ENCODE data around the gene DOCK11. TPM values are rescaled to one million over a fixed set of nuclear protein-coding genes. Genes with fewer than 3 reads are reported as not detected.

Gene DOCK11
- total RNA-seq, 1 experiment from 2014 or later, result 2.7 TPM

GRCh38 chrX:118660085-118660484 lies 164.5 kb downstream of the DOCK11 start:
- intact Hi-C loops (cut with micrococcal nuclease; ENCODE audit: unreplicated experiment), result no loop called here
- no peak for TF ChIP-seq CTCF (IDR thresholded peaks at IDR 0.05; ENCODE audit: insufficient read depth in 1 of 2, low read depth in 1 of 2, low read length in 1 of 2, severe bottlenecking in 1 of 2, unreplicated experiment in 1 of 2)
- Mint-ChIP-seq H3K27ac (ENCODE audit: unreplicated experiment) (no peak overlapping the region), H3K36me3 (ENCODE audit: insufficient read depth, unreplicated experiment) (no peaks in the 10 kb centered on the region), H3K4me1 (ENCODE audit: low read depth, unreplicated experiment) (no peaks in the 10 kb centered on the region), H3K27me3 (ENCODE audit: insufficient read depth, unreplicated experiment) (no peaks in the 10 kb centered on the region), H3K9me3 (ENCODE audit: unreplicated experiment) (no peaks in the 10 kb centered on the region), H3K4me3 (ENCODE audit: unreplicated experiment) (no peak overlapping the region)
- ChIA-PET CTCF (interaction anchor here (0.6 kb wide), 1 partner anchor 14 kb away, joined by 3 read pairs; no protein-coding TSS in a partner anchor), POLR2A (no interaction called here)
- DNase-seq, result no peak
- BruUV-seq (replicated peaks), result no TSS peak
- no peak overlapping the region for H3K4me3 ChIP-seq (ENCODE audit: low read depth, low read length)
- no peaks in the 10 kb centered on the region for H3K9me3 ChIP-seq
- H3K4me1 ChIP-seq, result no peaks in the 10 kb centered on the region; the same call in 1 of the 2 replicates
- H3K36me3 ChIP-seq (ENCODE audit: control insufficient read depth, insufficient read depth, low read length), result no peaks in the 10 kb centered on the region
- H3K27me3 ChIP-seq (replicated peaks; ENCODE audit: control insufficient read depth, insufficient read depth, low read length), result no peaks in the 10 kb centered on the region

- H3K4me3 Mint-ChIP-seq (ENCODE audit: unreplicated experiment), result no peak overlapping the region
- TF ChIP-seq CTCF (IDR thresholded peaks at IDR 0.05; ENCODE audit: insufficient read depth in 1 of 2, low read depth in 1 of 2, low read length in 1 of 2, severe bottlenecking in 1 of 2, unreplicated experiment in 1 of 2), result no peak
- Histone ChIP-seq H3K27me3 (replicated peaks; ENCODE audit: control insufficient read depth, insufficient read depth, low read length) (no peaks in the 10 kb centered on the region), H3K4me3 (ENCODE audit: low read depth, low read length) (no peak overlapping the region), H3K9me3 (no peaks in the 10 kb centered on the region), H3K36me3 (ENCODE audit: control insufficient read depth, insufficient read depth, low read length) (no peaks in the 10 kb centered on the region), H3K4me1 (no peaks in the 10 kb centered on the region)
- H3K36me3 Mint-ChIP-seq (ENCODE audit: insufficient read depth, unreplicated experiment), result no peaks in the 10 kb centered on the region
- H3K9me3 Mint-ChIP-seq (ENCODE audit: unreplicated experiment), result no peaks in the 10 kb centered on the region
- no peaks in the 10 kb centered on the region for H3K27me3 Mint-ChIP-seq (ENCODE audit: insufficient read depth, unreplicated experiment)
- BruUV-seq (replicated peaks), result no TSS peak
- intact Hi-C loops (cut with micrococcal nuclease; ENCODE audit: unreplicated experiment), result loop anchor here (5.0 kb wide), 1 partner anchor 62 kb away; the partner anchor contains the start of gene IL13RA1
- POLR2A ChIA-PET, result no interaction called here
- no peak overlapping the region for H3K27ac Mint-ChIP-seq (ENCODE audit: unreplicated experiment)
- peaks cover 6% of the 10 kb centered on the region for H3K4me1 Mint-ChIP-seq (ENCODE audit: low read depth, unreplicated experiment)
- CTCF ChIA-PET, result no interaction called here
- no peak for DNase-seq
Observed at GRCh38 chrX:118665204-118665603, 169.6 kb downstream of the DOCK11 start.

- no TSS peak for BruUV-seq (replicated peaks)
- no peak overlapping the region for H3K27ac Mint-ChIP-seq (ENCODE audit: unreplicated experiment)
- no peaks in the 10 kb centered on the region for H3K9me3 ChIP-seq
- no peaks in the 10 kb centered on the region for H3K36me3 ChIP-seq (ENCODE audit: control insufficient read depth, insufficient read depth, low read length)
- ChIA-PET POLR2A (no interaction called here), CTCF (no interaction called here)
- intact Hi-C loops (cut with micrococcal nuclease; ENCODE audit: unreplicated experiment), result loop anchor here (5.0 kb wide), 1 partner anchor 61 kb away; the partner anchor contains the start of gene IL13RA1
- H3K4me3 Mint-ChIP-seq (ENCODE audit: unreplicated experiment), result no peak overlapping the region
- peaks cover 6% of the 10 kb centered on the region for H3K4me1 Mint-ChIP-seq (ENCODE audit: low read depth, unreplicated experiment)
- no peak overlapping the region for H3K4me3 ChIP-seq (ENCODE audit: low read depth, low read length)
- TF ChIP-seq CTCF (IDR thresholded peaks at IDR 0.05; ENCODE audit: insufficient read depth in 1 of 2, low read depth in 1 of 2, low read length in 1 of 2, severe bottlenecking in 1 of 2, unreplicated experiment in 1 of 2), result no peak
- no peaks in the 10 kb centered on the region for H3K36me3 Mint-ChIP-seq (ENCODE audit: insufficient read depth, unreplicated experiment)
- H3K4me1 ChIP-seq, result no peaks in the 10 kb centered on the region
- no peaks in the 10 kb centered on the region for H3K27me3 Mint-ChIP-seq (ENCODE audit: insufficient read depth, unreplicated experiment)
- H3K27me3 ChIP-seq (replicated peaks; ENCODE audit: control insufficient read depth, insufficient read depth, low read length), result no peaks in the 10 kb centered on the region
- DNase-seq, result no peak
- no peaks in the 10 kb centered on the region for H3K9me3 Mint-ChIP-seq (ENCODE audit: unreplicated experiment)
Observed at GRCh38 chrX:118666521-118666920, 170.9 kb downstream of the DOCK11 start.
